Coronary artery (tissue), 2 donors: ENCODE results near the gene LAMTOR2.
A peak's percentile ranks its signal among the peaks of the same experiment; 100 is the strongest.

Experiments used
- DNase-seq: peaks from one replicate; pipeline ENCODE4 v3.0.0-alpha.2; 2017; ENCODE audit warnings: low spot score
- H3K27ac ChIP-seq, 2 donors: fragments of 200-600 bp; sonication (generic); one replicate each; pipeline ENCODE4 v1.5.1; 2016 to 2019
- H3K4me3 ChIP-seq: fragments of 200-600 bp; sonication (generic); 2 replicates; pipeline ENCODE4 v1.5.1; 2016; ENCODE audit warnings: mild to moderate bottlenecking, moderate library complexity
- TF ChIP-seq, protein P1 (sequence below): fragments of 200-600 bp; sonication (generic); IDR thresholded peaks from one replicate; pipeline ENCODE4 v1.5.1; 2019; ENCODE audit warnings: antibody characterized with exemption

The LAMTOR2 gene

DNA sequence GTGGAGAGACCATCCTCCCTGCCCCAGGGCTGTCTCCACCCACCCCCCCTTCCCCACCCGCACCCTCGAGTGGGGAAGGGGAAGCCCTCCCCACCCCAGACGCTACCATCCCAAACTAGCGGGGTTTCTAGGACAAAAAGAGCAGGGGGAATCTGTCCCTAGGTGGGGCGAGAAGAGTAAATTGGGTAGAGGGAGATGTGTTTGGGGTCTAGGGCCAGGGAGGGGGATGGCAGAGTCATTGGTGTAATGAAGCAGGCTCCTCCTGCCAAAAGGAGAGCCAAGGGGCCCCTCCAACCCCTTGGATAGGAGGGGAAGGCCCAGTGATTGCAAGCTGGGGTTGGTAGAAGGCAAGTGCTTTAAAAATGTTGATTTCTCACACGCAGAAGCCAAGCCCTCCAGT lies 17.7 kb downstream of the LAMTOR2 start:
- Histone ChIP-seq H3K27ac (no peak overlapping the region), H3K4me3 (no peak overlapping the region)
- TF ChIP-seq, protein P1, sequence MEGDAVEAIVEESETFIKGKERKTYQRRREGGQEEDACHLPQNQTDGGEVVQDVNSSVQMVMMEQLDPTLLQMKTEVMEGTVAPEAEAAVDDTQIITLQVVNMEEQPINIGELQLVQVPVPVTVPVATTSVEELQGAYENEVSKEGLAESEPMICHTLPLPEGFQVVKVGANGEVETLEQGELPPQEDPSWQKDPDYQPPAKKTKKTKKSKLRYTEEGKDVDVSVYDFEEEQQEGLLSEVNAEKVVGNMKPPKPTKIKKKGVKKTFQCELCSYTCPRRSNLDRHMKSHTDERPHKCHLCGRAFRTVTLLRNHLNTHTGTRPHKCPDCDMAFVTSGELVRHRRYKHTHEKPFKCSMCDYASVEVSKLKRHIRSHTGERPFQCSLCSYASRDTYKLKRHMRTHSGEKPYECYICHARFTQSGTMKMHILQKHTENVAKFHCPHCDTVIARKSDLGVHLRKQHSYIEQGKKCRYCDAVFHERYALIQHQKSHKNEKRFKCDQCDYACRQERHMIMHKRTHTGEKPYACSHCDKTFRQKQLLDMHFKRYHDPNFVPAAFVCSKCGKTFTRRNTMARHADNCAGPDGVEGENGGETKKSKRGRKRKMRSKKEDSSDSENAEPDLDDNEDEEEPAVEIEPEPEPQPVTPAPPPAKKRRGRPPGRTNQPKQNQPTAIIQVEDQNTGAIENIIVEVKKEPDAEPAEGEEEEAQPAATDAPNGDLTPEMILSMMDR = no peak
- no peak for DNase-seq

DNA sequence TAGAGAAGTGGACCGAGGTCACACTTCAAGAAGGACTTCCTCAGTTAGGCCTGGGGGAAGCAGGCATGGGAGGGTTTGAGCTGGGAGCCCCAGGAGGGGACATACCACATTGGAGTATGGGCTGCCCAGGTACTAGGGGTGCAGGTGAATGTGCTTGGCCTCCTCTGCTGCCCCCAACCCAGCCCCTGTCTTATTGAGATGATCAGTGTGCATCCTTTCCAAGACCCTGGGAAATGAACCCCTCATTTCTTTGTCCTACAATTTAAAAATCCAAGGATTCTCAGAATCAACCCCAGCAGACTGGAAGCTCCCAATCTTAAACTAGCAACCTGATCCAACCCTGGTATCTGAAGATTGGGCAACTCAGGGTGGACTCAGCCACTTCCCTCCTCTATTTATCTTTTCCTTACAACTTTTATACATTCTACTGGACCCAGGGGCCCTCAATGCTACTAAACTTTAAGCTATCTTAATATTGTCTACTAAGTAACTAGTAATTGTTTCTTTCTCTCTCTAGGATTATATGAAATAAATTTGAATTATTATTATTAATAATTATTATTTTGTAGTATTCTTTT lies 18.6 kb downstream of the LAMTOR2 start:
- no peak overlapping the region for H3K27ac ChIP-seq
- TF ChIP-seq, protein P1 = no peak
- DNase-seq = no peak
- no peak overlapping the region for H3K4me3 ChIP-seq

DNA sequence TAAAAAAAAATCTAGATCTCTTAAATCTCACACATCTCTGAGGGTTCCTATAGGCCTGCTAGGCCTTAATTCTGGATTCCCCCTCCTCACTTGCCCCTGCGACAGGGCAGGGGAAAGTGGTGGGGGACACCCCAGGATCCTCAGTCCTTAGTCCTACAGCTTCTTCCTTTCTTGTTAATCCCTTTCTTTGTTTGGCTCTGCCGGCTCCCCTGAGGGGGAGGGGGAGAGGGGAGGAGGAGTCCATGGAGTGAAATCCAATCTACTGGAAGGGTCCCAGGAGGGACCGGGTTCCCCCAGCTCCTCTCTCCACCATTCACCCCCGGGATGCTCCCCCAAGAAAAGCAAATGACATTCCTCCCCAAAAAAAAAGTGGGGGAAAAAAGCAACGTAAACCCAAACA lies 19.2 kb downstream of the LAMTOR2 start:
- H3K27ac ChIP-seq = no peak overlapping the region
- H3K4me3 ChIP-seq = no peak overlapping the region
- DNase-seq = no peak
- TF ChIP-seq, protein P1 = no peak

DNA sequence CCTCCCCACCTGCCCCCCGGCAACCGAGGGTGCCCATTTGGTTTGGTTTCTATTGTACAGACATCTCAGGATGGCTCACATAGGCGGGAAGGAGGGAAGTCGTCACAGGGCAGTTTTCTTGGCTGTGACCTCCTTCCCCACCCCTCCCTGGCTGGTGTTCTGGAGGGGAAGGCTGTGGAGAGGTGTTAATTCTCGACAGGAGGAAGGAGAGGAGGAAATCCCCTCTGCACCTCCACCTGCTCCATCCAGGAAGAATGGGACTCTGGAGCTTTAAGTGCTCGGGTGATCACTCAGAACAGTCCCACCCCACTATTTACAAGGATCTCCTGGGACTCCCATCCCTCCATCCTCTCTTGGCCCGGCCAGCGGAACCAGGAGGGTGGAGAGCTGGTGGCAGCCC lies 20.1 kb downstream of the LAMTOR2 start:
- no peak for DNase-seq
- TF ChIP-seq, protein P1 = no peak
- Histone ChIP-seq H3K4me3 (no peak overlapping the region), H3K27ac (no peak overlapping the region)

DNA sequence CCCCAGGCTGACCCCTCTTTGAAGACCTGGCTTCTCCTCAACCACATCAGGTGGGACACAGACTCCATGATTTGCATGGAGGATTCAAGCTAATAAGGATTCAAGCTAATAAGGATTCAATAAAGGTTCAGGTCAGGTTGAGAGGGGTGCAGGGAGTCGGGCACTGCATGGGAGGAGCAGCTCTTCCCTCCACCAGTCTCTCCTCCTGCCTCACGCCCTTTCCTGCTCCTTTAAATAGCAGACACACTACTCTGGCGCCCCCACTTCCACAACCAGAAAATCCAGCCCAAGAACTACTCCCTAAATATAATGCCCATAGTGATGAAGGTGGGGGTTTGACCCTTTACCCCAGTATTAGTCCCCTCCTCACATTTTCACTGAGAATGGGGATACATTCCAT lies 20.6 kb downstream of the LAMTOR2 start:
- Histone ChIP-seq H3K4me3 (no peak overlapping the region), H3K27ac (no peak overlapping the region)
- no peak for DNase-seq
- TF ChIP-seq, protein P1 = no peak

DNA sequence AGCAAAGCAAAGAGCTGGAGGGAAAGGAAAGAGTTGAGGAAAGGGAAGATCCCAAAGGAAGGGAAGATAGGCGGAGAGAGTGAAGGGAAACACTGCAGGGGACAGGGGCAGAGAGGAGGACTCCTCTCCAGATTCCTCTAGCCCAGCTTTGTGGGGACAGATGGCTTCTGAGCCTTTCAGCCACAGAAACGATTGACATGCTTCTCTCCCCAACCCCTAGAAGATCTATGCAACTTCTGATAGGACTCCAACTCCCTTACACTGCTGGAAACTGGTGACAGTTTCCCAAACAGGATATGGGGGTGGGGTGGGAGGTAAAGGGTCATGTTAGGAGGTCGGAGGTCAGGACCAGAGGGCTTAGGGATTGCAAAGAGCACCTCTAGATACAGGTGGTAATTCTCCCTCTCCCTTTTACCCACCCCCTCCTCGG lies 21.2 kb downstream of the LAMTOR2 start:
- DNase-seq = no peak
- H3K4me3 ChIP-seq = no peak overlapping the region
- H3K27ac ChIP-seq = no peak overlapping the region
- TF ChIP-seq, protein P1 = no peak

DNA sequence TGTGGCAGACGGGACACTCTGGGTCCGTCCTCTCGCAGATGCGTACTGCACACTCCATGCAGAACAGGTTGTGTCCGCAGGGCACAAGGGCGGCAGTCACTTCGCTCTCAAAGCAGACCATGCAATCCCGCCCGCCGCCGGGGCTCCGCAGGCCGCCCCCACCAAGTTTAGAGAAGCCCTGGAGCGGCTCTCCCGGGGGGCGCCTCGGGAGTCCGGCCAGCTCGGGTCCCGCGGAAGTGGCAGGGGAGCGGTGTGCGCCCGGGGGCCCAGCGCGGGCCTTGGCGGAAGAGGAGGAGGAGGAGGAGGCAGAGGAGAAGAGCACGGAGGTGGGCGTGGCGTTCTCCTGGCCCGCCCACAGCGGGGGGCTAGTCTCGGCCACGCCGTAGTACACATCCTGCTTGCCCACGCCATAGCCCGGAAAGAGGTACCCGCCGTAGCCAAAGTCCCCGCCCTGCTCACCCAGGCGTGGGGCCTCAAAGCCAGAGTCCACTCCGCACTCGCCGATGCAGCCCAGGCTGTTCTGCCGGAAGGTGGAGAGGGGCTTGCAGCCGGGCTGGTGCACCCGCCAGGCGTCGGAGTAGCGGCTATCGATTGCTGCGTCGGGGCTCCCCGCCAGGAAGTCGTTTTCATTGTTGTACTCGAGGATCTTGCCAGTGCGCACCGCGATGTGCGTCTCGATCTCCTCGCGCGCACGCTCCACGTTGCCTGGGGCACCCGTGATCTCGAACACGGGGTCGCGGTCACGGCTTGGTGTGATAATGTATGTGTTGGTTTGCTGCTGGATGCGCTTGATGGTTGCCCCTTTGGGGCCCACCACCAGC lies 22.2 kb downstream of the LAMTOR2 start:
- no peak for DNase-seq
- Histone ChIP-seq H3K27ac (peak overlapping the region in 1 of 2 donors; percentile 35), H3K4me3 (peak overlapping the region; percentile 66)
- TF ChIP-seq, protein P1 = no peak
